Body of pancreas (tissue), 4 donors: ENCODE measurements around the gene STT3A. TPM values are rescaled to one million over a fixed set of nuclear protein-coding genes. Genes with fewer than 3 reads are reported as not detected.

Source experiments
- ATAC-seq: fragments of 150-250 bp; one replicate; pipeline ENCODE4 v1.9.1; 2016
- DNase-seq, 4 donors: peaks; one replicate each; pipeline ENCODE4 v3.0.0-alpha.2; 2019
- H3K27ac ChIP-seq, 4 donors: fragments of 200-600 bp; sonication (generic); 1 replicate in 3 of 4; 2 replicates in 1 of 4; pipeline versions ENCODE4 v1.5.1 to v1.6.1; 2016 to 2019; ENCODE audit warnings: mild to moderate bottlenecking in 1 of 4, mixed read lengths in 1 of 4, moderate library complexity in 1 of 4
- H3K27me3 ChIP-seq, 2 donors: fragments of 200-600 bp; sonication (generic); one replicate each; pipeline ENCODE4 v1.6.0; 2016; ENCODE audit warnings: mild to moderate bottlenecking in 1 of 2
- H3K36me3 ChIP-seq, 2 donors: fragments of 200-600 bp; sonication (generic); replicated peaks in 1 of 2; 2 replicates each; pipeline ENCODE4 v1.5.1; 2016; ENCODE audit warnings: low read depth in 2 of 2; ENCODE audit not compliant: insufficient read depth in 1 of 2
- H3K4me1 ChIP-seq: fragments of 200-600 bp; sonication (generic); one replicate; pipeline ENCODE4 v1.6.0; 2016
- H3K4me3 ChIP-seq, 2 donors: fragments of 200-600 bp; sonication (generic); 1 replicate in 1 of 2; 2 replicates in 1 of 2; pipeline ENCODE4 v1.5.1; 2016 to 2019
- H3K9me3 ChIP-seq, 3 donors: fragments of 200-600 bp; sonication (generic); 1 replicate in 2 of 3; 2 replicates in 1 of 3; pipeline ENCODE4 v1.5.1; 2016
- POLR2A ChIP-seq, 3 donors: fragments of 450-650 bp; IDR thresholded peaks; one replicate each; pipeline ENCODE4 v1.6.1; 2016; ENCODE audit warnings: antibody characterized with exemption in 3 of 3, mild to moderate bottlenecking in 2 of 3
- WGBS, 2 donors: methylation state at CpG; one replicate each; pipeline ENCODE4 v1.1.5; 2017; 5-methylcytosine and 5-hydroxymethylcytosine counted together
- intact Hi-C: fragments of 100-400 bp; cut with DNase I; formaldehyde crosslinking; loops from one replicate; pipeline ENCODE4 v1.15.1; 2023
- total RNA-seq, 2 donors: library from RNA; depleted of rRNA; stranded (reverse); fragments of >200 nt; gene quantifications; one replicate each; pipeline ENCODE4 v1.1.0, GENCODE V29; 2016
- TF ChIP-seq, protein P1 (sequence below), 7 experiments: fragments of 450-650 bp in 4 of 7; fragments of 200-600 bp in 3 of 7; sonication (generic) in 3 of 7; IDR thresholded peaks; one replicate each; pipeline ENCODE4 v1.5.1; 2016 to 2019; ENCODE audit warnings: antibody characterized with exemption in 7 of 7

Gene STT3A
- 10 to 100 TPM; 22.1 to 70.3 TPM for total RNA-seq

DNA sequence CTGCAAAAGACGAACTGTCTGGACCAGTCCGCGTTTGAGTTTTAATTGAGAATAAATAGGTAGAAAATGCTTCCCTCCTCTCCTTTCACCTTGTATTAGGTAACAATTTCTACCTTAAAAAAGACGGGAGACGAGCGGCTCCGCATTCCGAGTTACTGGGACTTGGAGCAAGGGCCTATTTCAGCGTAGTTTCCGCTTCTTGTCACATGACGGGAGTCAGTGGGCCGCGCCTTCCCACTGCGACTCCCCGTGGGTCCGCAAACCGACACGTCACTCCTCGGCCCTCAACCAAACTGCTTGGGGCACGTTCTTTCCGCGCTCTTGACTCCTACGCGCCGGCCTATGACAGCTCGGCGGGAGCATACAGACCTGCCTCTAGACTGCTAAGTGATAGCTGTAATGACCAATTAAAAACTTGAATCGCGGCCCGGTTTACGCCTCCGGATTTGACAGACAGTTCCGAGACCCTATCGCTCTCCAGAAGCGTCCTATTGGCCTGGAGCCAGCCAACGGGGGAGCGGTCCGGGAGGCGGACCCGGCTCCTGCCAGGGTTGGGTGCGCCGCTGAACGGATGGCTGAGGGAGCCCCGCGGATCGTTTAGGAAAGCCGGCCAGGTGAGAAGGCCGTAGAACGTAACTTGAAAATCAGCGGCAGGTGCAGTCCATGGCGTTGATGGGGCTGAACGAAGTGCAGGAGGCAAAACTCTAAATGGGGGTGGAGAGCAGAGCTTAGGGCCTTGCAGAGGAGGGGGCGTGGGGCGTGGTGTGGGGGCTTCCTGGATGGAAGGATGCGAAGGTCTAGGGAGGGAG, at the start of gene STT3A:
Gene STT3A (plus strand): TSS at position 548 of the 809 bp plus-strand sequence. CDS start 3,064 bp downstream, outside the sequence.
- Histone ChIP-seq H3K27ac (peak within 1 kb of the TSS; percentile 89 to 99 (median 95)), H3K9me3 (no peaks in the 10 kb centered on the region), H3K4me1 (peaks cover 48% of the 10 kb centered on the region), H3K27me3 (no peaks in the 10 kb centered on the region), H3K4me3 (peak within 1 kb of the TSS; percentile 72 to 99), H3K36me3 (no peaks in the 10 kb centered on the region)
- TF ChIP-seq POLR2A (IDR thresholded peaks at IDR 0.05), result peak; percentile 83 to 96 (median 92)
- TF ChIP-seq, protein P1, sequence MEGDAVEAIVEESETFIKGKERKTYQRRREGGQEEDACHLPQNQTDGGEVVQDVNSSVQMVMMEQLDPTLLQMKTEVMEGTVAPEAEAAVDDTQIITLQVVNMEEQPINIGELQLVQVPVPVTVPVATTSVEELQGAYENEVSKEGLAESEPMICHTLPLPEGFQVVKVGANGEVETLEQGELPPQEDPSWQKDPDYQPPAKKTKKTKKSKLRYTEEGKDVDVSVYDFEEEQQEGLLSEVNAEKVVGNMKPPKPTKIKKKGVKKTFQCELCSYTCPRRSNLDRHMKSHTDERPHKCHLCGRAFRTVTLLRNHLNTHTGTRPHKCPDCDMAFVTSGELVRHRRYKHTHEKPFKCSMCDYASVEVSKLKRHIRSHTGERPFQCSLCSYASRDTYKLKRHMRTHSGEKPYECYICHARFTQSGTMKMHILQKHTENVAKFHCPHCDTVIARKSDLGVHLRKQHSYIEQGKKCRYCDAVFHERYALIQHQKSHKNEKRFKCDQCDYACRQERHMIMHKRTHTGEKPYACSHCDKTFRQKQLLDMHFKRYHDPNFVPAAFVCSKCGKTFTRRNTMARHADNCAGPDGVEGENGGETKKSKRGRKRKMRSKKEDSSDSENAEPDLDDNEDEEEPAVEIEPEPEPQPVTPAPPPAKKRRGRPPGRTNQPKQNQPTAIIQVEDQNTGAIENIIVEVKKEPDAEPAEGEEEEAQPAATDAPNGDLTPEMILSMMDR (IDR thresholded peaks at IDR 0.05), result no peak
- 0% methylated on average over 48 to 53 of the region's 55 CpGs for WGBS, 2 donors
- peak; percentile 97 for ATAC-seq
- intact Hi-C loops, result no loop called here
- peak; percentile 99 to 100 (median 99) for DNase-seq

GRCh38 chr11:125550780-125551179, 41.9 kb upstream of the STT3A start:
- no peaks in the 10 kb centered on the region for H3K36me3 ChIP-seq
- H3K4me1 ChIP-seq, result no peaks in the 10 kb centered on the region
- ATAC-seq (no peak), DNase-seq (no peak)
- peaks cover 0 to 41% (median 6%) of the 10 kb centered on the region in 3 donors for H3K9me3 ChIP-seq
- H3K27ac ChIP-seq, result no peak overlapping the region
- intact Hi-C loops, result no loop called here
- H3K27me3 ChIP-seq, result no peaks in the 10 kb centered on the region
- H3K4me3 ChIP-seq, result no peak overlapping the region
- 80 to 92% methylated on average over 1 of the region's 1 CpG for whole genome bisulfite sequencing, 2 donors
- TF ChIP-seq, protein P1 (IDR thresholded peaks at IDR 0.05), result no peak
- no peak for TF ChIP-seq POLR2A (IDR thresholded peaks at IDR 0.05)

DNA sequence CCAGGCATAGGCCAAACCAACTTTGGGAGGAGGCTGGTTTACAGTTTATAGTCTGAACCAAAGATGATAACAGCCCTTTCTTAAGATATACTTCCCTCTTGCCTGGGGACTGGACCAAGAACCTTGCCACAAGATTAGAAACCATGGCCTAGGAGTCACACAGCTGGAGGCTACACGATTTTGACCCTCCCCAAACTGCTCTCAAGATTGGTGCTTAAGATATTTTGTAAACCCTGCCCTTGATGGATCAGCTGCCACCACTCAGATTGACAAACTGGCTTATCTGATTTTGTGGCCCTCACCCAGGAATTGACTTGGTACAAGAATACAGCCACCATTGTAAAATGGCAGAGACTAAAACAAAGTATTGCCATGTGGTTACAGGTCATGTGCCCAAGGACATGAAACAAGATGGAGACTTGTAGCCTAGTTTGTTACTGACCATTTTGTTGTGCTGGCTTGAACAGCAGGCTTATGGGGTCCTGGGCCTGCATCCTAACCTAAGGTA, 40.8 kb upstream of the STT3A start:
- no peaks in the 10 kb centered on the region for H3K4me1 ChIP-seq
- DNase-seq (no peak), ATAC-seq (no peak)
- H3K4me3 ChIP-seq, result no peak overlapping the region
- H3K9me3 ChIP-seq, result peaks cover 0 to 41% (median 6%) of the 10 kb centered on the region in 3 donors
- no peaks in the 10 kb centered on the region for H3K27me3 ChIP-seq
- intact Hi-C loops, result no loop called here
- H3K27ac ChIP-seq, result no peak overlapping the region
- 20 to 50% methylated on average over 1 of the region's 1 CpG for WGBS, 2 donors
- TF ChIP-seq, protein P1 (IDR thresholded peaks at IDR 0.05), result no peak
- no peak for TF ChIP-seq POLR2A (IDR thresholded peaks at IDR 0.05)
- H3K36me3 ChIP-seq, result no peaks in the 10 kb centered on the region

GRCh38 chr11:125552927-125553326, 39.7 kb upstream of the STT3A start:
- intact Hi-C loops, result no loop called here
- no peak overlapping the region for H3K4me3 ChIP-seq
- WGBS, 2 donors, result 76 to 87% methylated on average over 2 of the region's 2 CpGs

More at GRCh38 chr11:125552927-125553326, 39.7 kb upstream of the STT3A start:
- Histone ChIP-seq H3K4me1 (no peaks in the 10 kb centered on the region), H3K27ac (no peak overlapping the region), H3K27me3 (no peaks in the 10 kb centered on the region), H3K36me3 (no peaks in the 10 kb centered on the region), H3K9me3 (peaks cover 0 to 41% (median 6%) of the 10 kb centered on the region in 3 donors)
- no peak for ATAC-seq
- DNase-seq, result no peak
- TF ChIP-seq POLR2A (IDR thresholded peaks at IDR 0.05), result no peak
- TF ChIP-seq, protein P1 (IDR thresholded peaks at IDR 0.05), result no peak
